ENCODE results near the gene CACNA2D3. TPM values are rescaled to one million over a fixed set of nuclear protein-coding genes. Genes with fewer than 3 reads are reported as not detected.

The CACNA2D3 gene
- total and polyA plus RNA-seq, 2 experiments from 2014 or later: 0.30 to 0.43 TPM

DNA sequence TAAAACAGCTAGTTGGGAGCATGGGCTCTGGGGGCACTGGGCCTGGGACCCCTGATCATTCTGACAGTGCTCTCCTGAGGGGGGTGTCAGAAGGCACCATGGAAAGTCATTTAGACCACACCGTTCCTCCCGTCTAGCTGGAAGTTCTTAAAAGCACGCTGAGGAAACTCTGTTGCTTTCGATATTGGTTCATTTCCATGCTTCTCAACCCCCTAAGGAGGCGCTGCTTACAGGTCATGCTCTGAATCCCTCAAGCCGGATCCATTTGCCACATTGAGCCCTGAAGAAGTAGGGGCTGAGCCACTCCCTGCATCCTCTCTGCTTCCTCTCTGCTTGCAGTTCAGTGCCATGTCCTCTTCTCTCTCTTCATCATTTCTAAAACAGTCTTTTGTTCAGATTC, 187.2 kb downstream of the CACNA2D3 start:
- TF ChIP-seq EZH2phosphoT487 (IDR thresholded peaks at IDR 0.05; ENCODE audit: insufficient read depth, low read depth): no peak
- no peak for TF ChIP-seq EZH2 (IDR thresholded peaks at IDR 0.05; ENCODE audit: insufficient read depth, poor library complexity, severe bottlenecking)
- H3K9me3 ChIP-seq (ENCODE audit: low read depth): no peaks in the 10 kb centered on the region
- H3K4me2 ChIP-seq (ENCODE audit: unreplicated experiment): no peak overlapping the region
- no peaks in the 10 kb centered on the region for H3K36me3 ChIP-seq (ENCODE audit: low read depth)
- H3K4me3 ChIP-seq: no peak overlapping the region
- H3K4me1 ChIP-seq (ENCODE audit: insufficient read depth): no peaks in the 10 kb centered on the region
- no peaks in the 10 kb centered on the region for H3K9me2 ChIP-seq (ENCODE audit: insufficient read depth)
- in situ Hi-C loops (cut with MboI): no loop called here
- no peaks in the 10 kb centered on the region for H3F3A ChIP-seq (ENCODE audit: insufficient read depth)
- H3K9ac ChIP-seq: no peak overlapping the region
- DNase-seq: no peak
- H4K20me1 ChIP-seq (ENCODE audit: insufficient read depth): no peaks in the 10 kb centered on the region
- no peaks in the 10 kb centered on the region for H3K27me3 ChIP-seq (replicated peaks; ENCODE audit: insufficient read depth)
- 21 to 25% methylated on average over 6 of the region's 6 CpGs for WGBS, 2 experiments (ENCODE audit: low coverage in 1 of 2, low lambda C conversion rate in 2 of 2, missing lambda C conversion rate in 2 of 2)
- H3K27ac ChIP-seq: no peak overlapping the region
- H2AFZ ChIP-seq: no peak overlapping the region
- no peaks in the 10 kb centered on the region for H3K79me2 ChIP-seq (ENCODE audit: insufficient read depth)

DNA sequence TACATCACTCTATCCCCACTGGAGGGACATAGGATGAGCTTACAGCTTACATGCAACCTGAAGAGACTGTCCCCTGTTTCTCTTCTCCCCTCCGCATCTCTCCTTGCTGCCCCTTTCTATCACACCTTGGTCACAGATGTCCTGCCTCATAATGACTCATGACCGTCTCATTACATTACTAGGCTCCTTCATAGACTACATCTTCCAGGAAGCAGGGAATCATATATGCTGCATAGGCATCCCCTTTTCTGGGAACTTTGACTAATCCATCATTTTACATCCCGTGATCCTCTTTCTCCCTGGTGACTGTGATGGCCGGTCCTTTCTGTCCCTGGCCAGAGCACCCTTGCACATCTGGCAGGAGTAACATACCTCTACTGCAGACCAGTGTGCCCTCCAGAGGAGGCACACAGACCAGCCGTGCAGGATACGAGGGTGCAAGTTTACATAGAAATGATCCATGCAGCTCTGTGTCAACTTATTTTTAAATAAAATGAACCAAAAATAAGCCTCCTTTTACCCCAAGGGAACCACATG, 188.9 kb downstream of the CACNA2D3 start:
- Histone ChIP-seq H3K9ac (no peak overlapping the region), H3K9me2 (ENCODE audit: insufficient read depth) (no peaks in the 10 kb centered on the region), H3K4me2 (ENCODE audit: unreplicated experiment) (no peak overlapping the region), H3K4me1 (ENCODE audit: insufficient read depth) (no peaks in the 10 kb centered on the region), H3K4me3 (no peak overlapping the region), H3K79me2 (ENCODE audit: insufficient read depth) (no peaks in the 10 kb centered on the region), H3K36me3 (ENCODE audit: low read depth) (no peaks in the 10 kb centered on the region), H3K27ac (no peak overlapping the region), H2AFZ (no peak overlapping the region), H3K9me3 (ENCODE audit: low read depth) (no peaks in the 10 kb centered on the region), H4K20me1 (ENCODE audit: insufficient read depth) (no peaks in the 10 kb centered on the region), H3F3A (ENCODE audit: insufficient read depth) (no peaks in the 10 kb centered on the region), H3K27me3 (replicated peaks; ENCODE audit: insufficient read depth) (no peaks in the 10 kb centered on the region)
- in situ Hi-C loops (cut with MboI): no loop called here
- WGBS, 2 experiments (ENCODE audit: low coverage in 1 of 2, low lambda C conversion rate in 2 of 2, missing lambda C conversion rate in 2 of 2): 34 to 38% methylated on average over 6 of the region's 6 CpGs
- no peak for TF ChIP-seq EZH2phosphoT487 (IDR thresholded peaks at IDR 0.05; ENCODE audit: insufficient read depth, low read depth)
- no peak for TF ChIP-seq EZH2 (IDR thresholded peaks at IDR 0.05; ENCODE audit: insufficient read depth, poor library complexity, severe bottlenecking)
- no peak for DNase-seq

DNA sequence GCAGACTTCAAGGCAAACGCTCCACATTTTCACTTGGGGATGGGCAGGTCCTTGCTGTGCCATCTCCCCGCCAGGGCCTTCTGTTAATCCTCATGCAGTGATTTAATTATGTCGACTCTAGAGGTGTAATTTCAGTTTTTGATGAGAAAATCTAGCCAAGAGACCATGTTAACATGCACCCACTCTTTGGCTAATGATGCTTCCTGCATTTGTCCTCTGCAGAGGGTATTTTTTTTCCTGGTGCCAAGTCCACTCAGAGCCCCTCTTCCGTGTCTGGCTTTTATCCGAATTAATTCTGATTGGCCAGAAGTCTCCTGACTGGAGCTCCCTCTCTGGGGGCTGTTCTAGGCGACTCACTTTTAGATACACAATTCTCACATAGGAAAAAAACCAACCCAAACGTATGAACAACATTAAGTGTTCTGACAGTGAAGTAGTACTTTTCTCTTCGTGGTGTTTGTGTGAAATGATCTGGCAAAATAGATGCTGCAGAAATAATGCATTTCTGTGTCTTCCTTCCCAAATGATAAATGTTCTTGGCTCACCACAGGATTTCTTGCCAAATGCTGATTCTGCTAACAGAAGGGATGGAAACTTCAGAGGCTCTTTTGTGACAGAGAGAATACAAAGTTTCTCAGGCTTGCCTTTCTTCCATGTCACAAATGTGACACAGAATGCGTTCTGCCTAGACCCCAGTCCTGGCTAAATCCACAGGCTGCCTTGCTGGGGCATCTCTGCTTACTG, 190.0 kb downstream of the CACNA2D3 start:
- Histone ChIP-seq H4K20me1 (ENCODE audit: insufficient read depth) (no peaks in the 10 kb centered on the region), H3K4me2 (ENCODE audit: unreplicated experiment) (no peak overlapping the region), H3K79me2 (ENCODE audit: insufficient read depth) (no peaks in the 10 kb centered on the region), H3K4me1 (ENCODE audit: insufficient read depth) (no peaks in the 10 kb centered on the region), H3K27ac (no peak overlapping the region), H3F3A (ENCODE audit: insufficient read depth) (no peaks in the 10 kb centered on the region), H3K9me2 (ENCODE audit: insufficient read depth) (no peaks in the 10 kb centered on the region), H3K4me3 (no peak overlapping the region), H3K9ac (no peak overlapping the region), H2AFZ (no peak overlapping the region), H3K27me3 (replicated peaks; ENCODE audit: insufficient read depth) (no peaks in the 10 kb centered on the region), H3K9me3 (ENCODE audit: low read depth) (no peaks in the 10 kb centered on the region), H3K36me3 (ENCODE audit: low read depth) (no peaks in the 10 kb centered on the region)
- TF ChIP-seq EZH2phosphoT487 (IDR thresholded peaks at IDR 0.05; ENCODE audit: insufficient read depth, low read depth): no peak
- no peak for TF ChIP-seq EZH2 (IDR thresholded peaks at IDR 0.05; ENCODE audit: insufficient read depth, poor library complexity, severe bottlenecking)
- WGBS, 2 experiments (ENCODE audit: low coverage in 1 of 2, low lambda C conversion rate in 2 of 2, missing lambda C conversion rate in 2 of 2): 21 to 22% methylated on average over 9 of the region's 9 CpGs
- no peak for DNase-seq
- in situ Hi-C loops (cut with MboI): no loop called here

DNA sequence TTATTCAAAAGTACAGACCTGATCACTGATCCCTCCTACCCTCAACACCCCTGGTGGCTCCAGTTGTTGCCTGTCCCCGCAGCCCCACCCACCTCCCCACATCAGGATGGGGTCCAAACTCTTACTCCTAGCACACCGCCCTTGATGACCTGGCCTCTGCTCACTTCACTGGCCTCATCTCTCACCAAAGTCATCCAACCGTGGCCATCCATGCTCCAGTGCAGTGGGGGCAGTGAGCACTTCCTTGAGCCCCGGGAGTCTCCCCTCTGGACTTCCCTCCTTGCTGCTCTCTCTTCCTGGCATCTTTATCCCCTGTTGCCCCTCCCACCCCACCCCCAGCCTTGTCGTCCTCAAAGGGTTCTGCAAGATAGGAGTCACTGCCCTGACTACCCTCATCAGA, 191.1 kb downstream of the CACNA2D3 start:
- in situ Hi-C loops (cut with MboI): no loop called here
- no peak for TF ChIP-seq EZH2 (IDR thresholded peaks at IDR 0.05; ENCODE audit: insufficient read depth, poor library complexity, severe bottlenecking)
- TF ChIP-seq EZH2phosphoT487 (IDR thresholded peaks at IDR 0.05; ENCODE audit: insufficient read depth, low read depth): no peak
- WGBS, 2 experiments (ENCODE audit: low coverage in 1 of 2, low lambda C conversion rate in 2 of 2, missing lambda C conversion rate in 2 of 2): 20 to 35% methylated on average over 4 to 5 of the region's 5 CpGs
- no peak for DNase-seq
- Histone ChIP-seq H3K9ac (no peak overlapping the region), H3K27ac (no peak overlapping the region), H3K27me3 (replicated peaks; ENCODE audit: insufficient read depth) (no peaks in the 10 kb centered on the region), H2AFZ (no peak overlapping the region), H3K79me2 (ENCODE audit: insufficient read depth) (no peaks in the 10 kb centered on the region), H3K36me3 (ENCODE audit: low read depth) (no peaks in the 10 kb centered on the region), H3K4me1 (ENCODE audit: insufficient read depth) (no peaks in the 10 kb centered on the region), H3K9me3 (ENCODE audit: low read depth) (no peaks in the 10 kb centered on the region), H3K9me2 (ENCODE audit: insufficient read depth) (no peaks in the 10 kb centered on the region), H3K4me2 (ENCODE audit: unreplicated experiment) (no peak overlapping the region), H3K4me3 (no peak overlapping the region), H3F3A (ENCODE audit: insufficient read depth) (no peaks in the 10 kb centered on the region), H4K20me1 (ENCODE audit: insufficient read depth) (no peaks in the 10 kb centered on the region)
